Cortex of kidney (tissue), 1 donor: ENCODE measurements around the gene DENND2A.
"Not testable (repeated sequence)": the region's sequence is repeated elsewhere in the genome, so short reads cannot be mapped to it uniquely, and the experiment has no call there.

Experiments
- DNase-seq: peaks from one replicate; lab custom pipeline; 2025; lab: John Stamatoyannopoulos, UW

DENND2A gene

GRCh38 chr7:140544388-140544826 lies 96.2 kb downstream of the DENND2A start:
- no peak for DNase-seq

- DNase-seq, result no peak
These were observed 98.4 kb downstream of the DENND2A start for GRCh38 chr7:140542228-140542603.

GRCh38 chr7:140541513-140542227 lies 98.9 kb downstream of the DENND2A start:
- no peak for DNase-seq

GRCh38 chr7:140541176-140541512 lies 99.5 kb downstream of the DENND2A start:
- DNase-seq, result no peak

GRCh38 chr7:140540136-140540777 lies 100.4 kb downstream of the DENND2A start:
- DNase-seq, result no peak

- no peak for DNase-seq
These were observed 101.2 kb downstream of the DENND2A start for GRCh38 chr7:140539461-140539860.

GRCh38 chr7:140537750-140538482 lies 102.7 kb downstream of the DENND2A start:
- DNase-seq, result no peak

- no peak for DNase-seq
These were observed 105.9 kb downstream of the DENND2A start for GRCh38 chr7:140534743-140535142.

GRCh38 chr7:140533394-140533872 lies 107.2 kb downstream of the DENND2A start:
- DNase-seq, result no peak

GRCh38 chr7:140529428-140529827 lies 111.2 kb downstream of the DENND2A start:
- DNase-seq, result not testable (repeated sequence)

GRCh38 chr7:140526787-140527664 lies 113.6 kb downstream of the DENND2A start:
- DNase-seq, result no peak

GRCh38 chr7:140526214-140526613 lies 114.4 kb downstream of the DENND2A start:
- DNase-seq, result no peak

GRCh38 chr7:140525743-140526142 lies 114.9 kb downstream of the DENND2A start:
- no peak for DNase-seq

GRCh38 chr7:140521421-140521820 lies 119.2 kb downstream of the DENND2A start:
- no peak for DNase-seq

GRCh38 chr7:140519007-140519399 lies 121.6 kb downstream of the DENND2A start:
- DNase-seq, result no peak

GRCh38 chr7:140518370-140519006 lies 122.1 kb downstream of the DENND2A start:
- DNase-seq, result no peak

- DNase-seq, result no peak
These were observed 122.9 kb downstream of the DENND2A start for GRCh38 chr7:140517546-140518369.

- no peak for DNase-seq
These were observed 128.2 kb downstream of the DENND2A start for GRCh38 chr7:140512317-140513000.

- DNase-seq, result no peak
These were observed 130.8 kb downstream of the DENND2A start for GRCh38 chr7:140509789-140510188.

GRCh38 chr7:140507556-140507955 lies 133.1 kb downstream of the DENND2A start:
- not testable (repeated sequence) for DNase-seq
